Measurements from ENCODE around the gene HTR3B.
A peak's percentile ranks its signal among the peaks of the same experiment; 100 is the strongest.
"Not testable (repeated sequence)": the region's sequence is repeated elsewhere in the genome, so short reads cannot be mapped to it uniquely, and the experiment has no call there.

HTR3B gene

GRCh38 chr11:113884361-113884836, 20.2 kb upstream of the HTR3B start:
- no peak for DNase-seq (ENCODE audit: low spot score)

DNA sequence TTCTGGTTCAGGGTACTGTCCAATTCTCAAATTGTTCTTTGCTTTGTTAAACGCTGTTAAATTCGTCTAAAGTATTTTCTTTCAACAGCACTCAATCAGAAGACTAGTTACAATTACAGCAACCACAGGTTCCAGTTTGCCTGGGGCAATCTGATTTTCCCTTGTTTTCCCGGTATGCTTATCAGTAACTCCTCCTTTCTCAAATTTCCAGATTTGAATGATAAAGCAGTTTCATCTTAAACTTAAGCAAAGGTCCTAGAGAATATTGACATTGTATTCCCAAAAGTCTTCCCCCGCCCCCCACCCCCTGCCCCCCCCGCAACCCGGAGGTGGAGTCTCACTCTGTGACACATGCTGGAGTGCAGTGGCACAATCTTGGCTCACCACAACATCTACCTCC, 18.7 kb upstream of the HTR3B start:
- no peak for DNase-seq (ENCODE audit: low spot score)

DNA sequence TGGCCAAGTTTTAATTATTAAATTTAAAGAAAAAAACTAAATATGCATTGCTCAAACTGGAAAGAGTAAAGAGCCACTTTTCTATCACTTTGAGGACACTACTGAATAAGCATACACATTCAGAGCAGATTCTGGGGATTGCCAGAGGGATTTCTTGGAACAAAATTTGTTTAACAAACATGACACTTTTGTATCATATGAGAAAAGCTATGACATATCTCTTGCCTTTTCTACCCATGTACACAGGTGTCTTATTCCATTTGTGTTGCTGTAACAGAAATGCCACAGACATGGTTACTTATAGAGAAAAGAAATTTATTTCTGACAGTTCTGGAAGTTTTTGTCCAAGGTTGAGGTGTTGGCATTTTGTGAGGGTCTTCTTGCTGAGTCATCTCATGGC, 15.7 kb upstream of the HTR3B start:
- no peak for DNase-seq (ENCODE audit: low spot score)

DNA sequence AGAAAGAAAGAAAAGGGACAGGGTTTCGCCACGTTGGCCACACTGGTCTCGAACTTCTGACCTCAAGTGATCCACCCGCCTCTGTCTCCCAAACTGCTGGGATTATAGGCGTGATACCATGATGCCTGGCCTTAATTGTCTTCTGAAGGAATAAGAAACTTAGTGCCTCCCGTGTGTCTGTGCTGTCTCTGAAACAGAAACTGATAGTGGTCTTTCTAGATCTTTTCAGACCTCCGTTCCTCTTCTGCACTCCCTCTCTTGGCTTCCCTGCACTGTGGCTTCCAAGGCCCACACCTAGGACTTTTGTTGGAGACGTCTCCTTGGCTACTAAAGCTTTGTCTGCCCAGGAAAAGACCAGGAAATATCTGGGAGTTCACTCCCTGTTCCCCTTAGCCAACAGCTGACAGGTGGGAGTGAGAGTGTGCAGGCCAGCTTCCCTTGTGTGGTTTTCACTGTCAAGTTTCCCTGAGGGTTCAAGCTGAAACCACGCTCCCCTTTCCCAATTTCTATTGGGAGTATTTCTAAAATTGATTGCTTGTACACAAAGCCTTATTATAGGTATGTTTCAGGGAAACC, 10.1 kb upstream of the HTR3B start:
- no peak for DNase-seq (ENCODE audit: low spot score)

DNA sequence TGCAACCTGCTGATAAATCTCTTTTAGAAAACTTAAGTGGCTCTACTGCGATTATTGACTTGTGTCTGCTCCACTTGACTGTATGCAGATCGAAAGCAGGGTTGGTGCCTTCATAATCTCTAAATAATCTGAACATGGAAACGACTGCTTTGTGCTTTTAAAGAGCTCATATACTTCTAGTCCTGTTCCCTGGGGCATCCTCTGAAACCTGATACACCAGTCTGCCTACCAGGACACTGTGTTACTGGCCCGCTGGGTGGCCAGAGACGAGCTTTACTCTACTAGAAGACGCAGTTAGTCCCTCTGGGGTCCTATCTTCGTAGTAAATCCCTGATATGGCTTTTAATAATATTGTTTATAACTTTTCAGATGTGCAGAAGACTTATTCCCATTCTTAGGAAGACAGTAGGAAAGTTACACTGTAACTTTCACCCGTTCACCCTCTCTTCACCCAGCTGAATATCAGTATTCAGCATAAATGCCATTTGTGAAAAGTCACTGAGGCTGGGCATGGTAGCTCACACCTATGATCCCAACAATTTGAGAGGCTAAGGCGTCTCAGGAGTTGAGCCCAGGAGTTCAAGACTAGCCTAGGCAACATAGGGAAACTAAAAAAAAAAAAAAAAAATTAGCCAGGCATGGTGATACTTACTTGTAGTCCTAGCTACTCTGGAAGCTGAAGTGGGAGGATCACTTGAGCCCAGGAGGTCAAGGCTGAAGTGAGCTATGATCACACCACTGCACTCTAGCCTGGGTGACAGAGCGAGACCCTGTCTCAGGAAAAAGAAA, 9.0 kb upstream of the HTR3B start:
- no peak for DNase-seq (ENCODE audit: low spot score)

DNA sequence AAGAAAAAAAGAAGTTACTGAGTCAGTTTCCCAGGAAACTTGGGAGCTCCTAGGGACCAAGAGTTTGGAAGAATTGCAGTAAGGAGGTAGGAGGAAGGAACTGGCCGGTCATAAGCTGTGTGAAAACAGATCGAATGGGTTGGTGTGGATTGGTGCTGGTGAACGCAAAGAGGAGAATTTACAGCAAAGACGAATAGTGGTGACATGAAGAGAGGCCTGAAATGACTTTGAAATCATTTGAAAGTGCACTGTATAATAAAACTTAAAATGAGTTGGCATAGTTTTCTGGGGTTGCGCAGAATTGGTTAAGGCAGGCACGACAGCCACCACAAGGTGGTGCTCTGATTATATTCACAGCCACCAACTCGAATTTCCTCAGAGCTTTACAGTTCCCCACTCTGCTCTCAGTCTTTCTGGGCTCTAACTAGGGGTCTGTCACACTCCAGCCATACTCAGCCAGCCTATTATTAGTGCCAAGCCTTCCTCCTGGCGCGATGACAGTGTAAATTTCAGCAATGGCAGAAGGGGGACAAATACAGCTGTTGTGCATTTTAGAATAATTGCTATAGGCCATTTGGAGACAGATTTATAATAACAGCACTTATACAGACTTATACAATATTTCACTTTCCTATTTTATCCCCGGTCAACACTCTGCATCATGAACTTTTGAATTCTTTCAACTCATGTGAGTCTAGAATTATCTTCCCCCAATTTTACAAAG, 8.3 kb upstream of the HTR3B start:
- peak; percentile 68 for DNase-seq (ENCODE audit: low spot score)

GRCh38 chr11:113901141-113901540, 3.5 kb upstream of the HTR3B start:
- no peak for DNase-seq (ENCODE audit: low spot score)

DNA sequence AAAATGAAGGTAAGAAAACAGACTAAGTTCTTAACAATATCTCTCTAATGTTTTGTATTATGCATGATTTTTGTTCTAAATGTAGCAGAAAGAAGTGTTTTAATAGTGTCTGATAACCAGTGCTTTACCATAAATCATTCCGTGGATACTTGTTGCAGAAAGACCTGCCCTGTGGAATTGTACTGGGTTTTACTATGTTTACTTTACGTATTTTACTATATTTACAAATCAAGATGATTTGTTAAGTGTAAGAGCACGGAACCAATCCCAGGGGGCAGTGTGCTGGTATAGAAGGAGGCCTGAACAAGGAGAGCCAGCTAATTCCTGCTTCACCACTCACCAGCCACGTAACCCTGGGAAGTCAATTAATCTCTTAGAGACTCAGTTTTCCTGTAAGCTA, 1.4 kb downstream of the HTR3B start:
- DNase-seq (ENCODE audit: low spot score), result peak; percentile 14

GRCh38 chr11:113906516-113906915, 1.9 kb downstream of the HTR3B start:
- DNase-seq (ENCODE audit: low spot score), result peak; percentile 11

DNA sequence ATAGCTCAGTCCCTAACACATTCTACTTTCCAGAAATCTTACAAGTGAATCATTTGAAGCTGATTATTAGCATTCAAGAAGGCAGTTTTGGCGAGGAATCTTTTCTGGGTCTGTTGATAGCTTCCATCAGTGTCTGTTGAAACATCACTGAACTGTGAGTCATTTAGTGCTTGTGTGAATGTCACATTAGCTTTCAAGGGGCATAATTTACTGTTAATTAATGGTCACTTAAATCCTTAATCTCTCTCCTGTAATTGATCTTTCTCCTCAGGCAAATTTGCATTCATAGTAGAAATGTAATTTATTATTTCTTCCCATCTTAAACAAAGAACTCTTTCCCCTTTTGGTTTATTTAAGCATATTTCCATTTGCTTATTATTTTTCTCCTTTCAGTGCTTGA, 2.6 kb downstream of the HTR3B start:
- no peak for DNase-seq (ENCODE audit: low spot score)

DNA sequence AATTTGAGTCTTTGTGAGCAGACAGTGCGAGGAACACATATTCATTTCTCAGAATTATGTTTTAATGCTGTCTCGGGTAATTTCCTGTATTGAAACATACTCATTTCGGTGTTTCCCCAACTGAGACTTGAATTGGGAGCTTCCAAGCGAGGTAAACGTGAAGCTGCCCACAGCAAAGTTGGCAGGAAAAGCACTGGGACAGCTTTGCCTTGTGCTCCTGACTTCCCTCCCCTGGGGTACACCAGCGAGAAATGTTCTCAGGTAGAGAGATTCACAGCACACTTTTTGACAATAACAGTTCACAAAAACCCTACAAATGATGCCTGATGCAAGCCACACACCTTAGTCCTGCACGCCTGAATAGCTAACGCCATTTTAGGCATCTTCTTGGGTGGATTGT, 3.1 kb downstream of the HTR3B start:
- peak; percentile 82 for DNase-seq (ENCODE audit: low spot score)

- DNase-seq (ENCODE audit: low spot score), result peak; percentile 69
These were observed 3.5 kb downstream of the HTR3B start for GRCh38 chr11:113908098-113908497.

DNA sequence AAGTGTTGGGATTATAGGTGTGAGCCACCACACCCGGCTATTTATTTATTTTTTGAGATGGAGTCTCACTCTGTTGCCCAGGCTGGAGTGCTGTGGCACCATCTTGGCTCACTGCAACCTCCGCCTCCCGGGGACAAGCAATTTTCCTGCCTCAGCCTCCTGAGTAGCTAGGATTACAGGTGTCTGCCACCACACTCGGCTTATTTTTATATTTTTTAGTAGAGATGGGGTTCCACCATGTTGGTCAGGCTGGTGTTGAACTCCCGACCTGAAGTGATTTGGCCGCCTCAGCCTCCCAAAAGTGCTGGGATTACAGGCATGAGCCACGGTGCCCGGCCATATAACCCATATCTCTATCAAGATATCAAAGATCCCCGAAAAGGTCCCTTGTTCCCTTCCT, 6.9 kb downstream of the HTR3B start:
- DNase-seq (ENCODE audit: low spot score), result not testable (repeated sequence)

GRCh38 chr11:113923572-113923971, 19.0 kb downstream of the HTR3B start:
- no peak for DNase-seq (ENCODE audit: low spot score)

- no peak for DNase-seq (ENCODE audit: low spot score)
These were observed 21.9 kb downstream of the HTR3B start for GRCh38 chr11:113926273-113927197.

GRCh38 chr11:113928311-113928710, 23.7 kb downstream of the HTR3B start:
- DNase-seq (ENCODE audit: low spot score), result no peak

DNA sequence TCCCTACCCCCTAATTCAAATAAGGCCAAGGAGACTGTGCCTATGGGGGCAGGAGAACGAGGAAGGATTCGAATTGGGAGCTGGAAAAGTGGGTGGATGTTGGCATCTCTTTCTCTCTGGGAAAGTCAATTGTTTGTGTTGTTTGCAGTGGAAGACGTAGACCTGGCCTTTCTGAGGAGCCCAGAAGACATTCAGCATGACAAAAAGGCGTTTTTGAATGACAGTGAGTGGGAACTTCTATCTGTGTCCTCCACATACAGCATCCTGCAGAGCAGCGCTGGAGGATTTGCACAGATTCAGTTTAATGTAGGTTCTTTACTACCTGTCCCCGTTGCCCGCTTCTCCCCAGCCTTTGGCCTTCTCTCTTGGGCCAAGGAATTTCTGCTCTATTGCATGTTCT, 28.2 kb downstream of the HTR3B start:
- DNase-seq (ENCODE audit: low spot score), result no peak

- not testable (repeated sequence) for DNase-seq (ENCODE audit: low spot score)
These were observed 29.6 kb downstream of the HTR3B start for GRCh38 chr11:113934193-113934592.

GRCh38 chr11:113934761-113935160, 30.2 kb downstream of the HTR3B start:
- DNase-seq (ENCODE audit: low spot score), result no peak

GRCh38 chr11:113935858-113936257, 31.3 kb downstream of the HTR3B start:
- DNase-seq (ENCODE audit: low spot score), result no peak

GRCh38 chr11:113937918-113938317, 33.3 kb downstream of the HTR3B start:
- no peak for DNase-seq (ENCODE audit: low spot score)

DNA sequence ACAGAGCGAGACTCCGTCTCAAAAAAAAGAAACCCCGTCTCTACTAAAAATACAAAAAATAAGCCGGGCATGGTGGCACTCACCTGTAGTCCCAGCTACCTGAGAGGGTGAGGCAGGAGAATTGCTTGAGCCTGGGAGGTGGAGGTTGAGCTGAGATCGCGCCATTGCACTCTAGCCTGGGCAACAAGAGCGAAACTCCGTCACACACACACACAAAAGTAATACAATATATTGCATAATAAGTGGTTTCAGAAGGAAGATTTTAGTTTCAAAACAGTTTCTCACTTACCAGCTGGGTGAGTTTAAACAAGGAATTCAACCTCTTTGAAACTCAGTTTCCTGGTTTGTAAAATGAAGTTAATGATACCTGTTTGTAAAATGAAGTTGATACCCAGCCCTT, 37.7 kb downstream of the HTR3B start:
- DNase-seq (ENCODE audit: low spot score), result no peak
